ENCODE data around the gene TLR9. TPM values are rescaled to one million over a fixed set of nuclear protein-coding genes. Genes with fewer than 3 reads are reported as not detected.

The TLR9 gene
- total RNA-seq, 1 experiment from 2014 or later = 0.44 TPM

- peaks cover 4% of the 10 kb centered on the region; the same call in 1 of the 2 replicates for H3K79me2 ChIP-seq (ENCODE audit: low read depth)
- H3K9me3 ChIP-seq (ENCODE audit: insufficient read depth, low read depth) = no peaks in the 10 kb centered on the region
- H3K9me2 ChIP-seq (ENCODE audit: insufficient read depth) = no peaks in the 10 kb centered on the region
- H4K20me1 ChIP-seq (ENCODE audit: insufficient read depth) = no peaks in the 10 kb centered on the region
- peaks cover 11% of the 10 kb centered on the region for H3K4me1 ChIP-seq (replicated peaks; ENCODE audit: insufficient read depth)
- H3K36me3 ChIP-seq (ENCODE audit: low read depth) = peaks cover 71% of the 10 kb centered on the region
- H3F3A ChIP-seq (ENCODE audit: insufficient read depth, low read depth) = peaks cover 34% of the 10 kb centered on the region; the same call in 1 of the 2 replicates
- CTCF ChIA-PET = no interaction called here
- BruUV-seq (replicated peaks) = no TSS peak
- no peak overlapping the region for H3K4me2 ChIP-seq
- intact Hi-C loops (cut with micrococcal nuclease; ENCODE audit: unreplicated experiment) = no loop called here
- POLR2A ChIA-PET (ENCODE audit: unreplicated experiment) = interaction anchor here (0.7 kb wide), 1 partner anchor 29 kb away, joined by 4 read pairs; no protein-coding TSS in a partner anchor
- H3K4me3 ChIP-seq = no peak overlapping the region
- H3K27ac ChIP-seq = no peak overlapping the region
- DNase-seq = no peak
- H2AFZ ChIP-seq = no peak overlapping the region
- TF ChIP-seq EZH2 (IDR thresholded peaks at IDR 0.05; ENCODE audit: low read depth) (no peak), CTCF (conservative IDR thresholded peaks at IDR 0.05) (no peak)
- no peaks in the 10 kb centered on the region for H3K27me3 ChIP-seq (ENCODE audit: insufficient read depth, low read depth)
Observed at GRCh38 chr3:52205727-52206372, 19.6 kb downstream of the TLR9 start.

- no peak overlapping the region for H3K4me3 ChIP-seq
Observed at GRCh38 chr3:52204337-52205073, 20.9 kb downstream of the TLR9 start.

More at GRCh38 chr3:52204337-52205073, 20.9 kb downstream of the TLR9 start:
- no TSS peak for BruUV-seq (replicated peaks)
- Histone ChIP-seq H4K20me1 (ENCODE audit: insufficient read depth) (no peaks in the 10 kb centered on the region), H2AFZ (no peak overlapping the region), H3F3A (ENCODE audit: insufficient read depth, low read depth) (peaks cover 24% of the 10 kb centered on the region; the same call in 1 of the 2 replicates), H3K79me2 (ENCODE audit: low read depth) (peaks cover 17% of the 10 kb centered on the region), H3K9me2 (ENCODE audit: insufficient read depth) (no peaks in the 10 kb centered on the region), H3K36me3 (ENCODE audit: low read depth) (peaks cover 75% of the 10 kb centered on the region), H3K9me3 (ENCODE audit: insufficient read depth, low read depth) (no peaks in the 10 kb centered on the region), H3K4me2 (no peak overlapping the region), H3K27ac (no peak overlapping the region), H3K4me1 (replicated peaks; ENCODE audit: insufficient read depth) (peaks cover under 1% of the 10 kb centered on the region; the same call in 1 of the 2 replicates), H3K27me3 (ENCODE audit: insufficient read depth, low read depth) (no peaks in the 10 kb centered on the region)
- ChIA-PET CTCF (interaction anchor here (0.6 kb wide), 1 partner anchor 23 kb away, joined by 3 read pairs; no protein-coding TSS in a partner anchor), POLR2A (ENCODE audit: unreplicated experiment) (interaction anchor here (1.0 kb wide), 1 partner anchor 13 kb away, joined by 5 read pairs; no protein-coding TSS in a partner anchor)
- intact Hi-C loops (cut with micrococcal nuclease; ENCODE audit: unreplicated experiment) = no loop called here
- TF ChIP-seq EZH2 (IDR thresholded peaks at IDR 0.05; ENCODE audit: low read depth) (no peak), CTCF (conservative IDR thresholded peaks at IDR 0.05) (no peak)
- no peak for DNase-seq
